CD4-positive, alpha-beta T cell treated with Interleukin-17A for 1 hour (primary cell): Measurements from ENCODE around the gene DRC7.
"Not testable (repeated sequence)": the region's sequence is repeated elsewhere in the genome, so short reads cannot be mapped to it uniquely, and the experiment has no call there.

ENCODE experiments used
- DNase-seq: peaks from one replicate; pipeline ENCODE4 v3.0.0-alpha.2; 2020

Gene DRC7

GRCh38 chr16:57722651-57723050 lies 28.0 kb downstream of the DRC7 start:
- DNase-seq, result no peak

GRCh38 chr16:57723170-57723569 lies 28.6 kb downstream of the DRC7 start:
- no peak for DNase-seq

- DNase-seq, result no peak
These were observed 29.9 kb downstream of the DRC7 start for GRCh38 chr16:57724531-57724930.

GRCh38 chr16:57725151-57725550 lies 30.5 kb downstream of the DRC7 start:
- no peak for DNase-seq

- no peak for DNase-seq
These were observed 30.9 kb downstream of the DRC7 start for GRCh38 chr16:57725554-57725953.

GRCh38 chr16:57725976-57726375 lies 31.4 kb downstream of the DRC7 start:
- no peak for DNase-seq

GRCh38 chr16:57726433-57726947 lies 31.9 kb downstream of the DRC7 start:
- no peak for DNase-seq

DNA sequence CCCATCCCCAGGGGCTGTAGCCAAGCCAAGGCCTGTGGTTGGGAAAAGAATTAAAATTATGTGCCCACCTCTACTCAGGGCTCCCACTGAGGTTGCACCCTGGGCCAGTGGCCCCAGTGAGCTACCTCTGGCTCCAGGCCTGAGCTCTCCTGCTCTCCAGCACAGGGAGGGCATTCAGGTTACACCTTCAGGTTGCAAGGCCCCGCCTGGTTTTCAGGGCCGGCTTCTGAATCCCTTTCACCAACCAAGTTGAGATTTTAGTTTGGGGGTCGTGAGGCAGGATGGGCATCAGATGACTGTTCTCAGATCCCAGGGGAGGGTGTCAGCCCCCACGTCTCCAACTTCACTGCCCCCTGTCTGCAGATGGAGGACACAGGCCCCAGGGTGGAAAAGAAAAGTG lies 33.0 kb downstream of the DRC7 start:
- DNase-seq, result no peak

GRCh38 chr16:57728336-57729181 lies 34.0 kb downstream of the DRC7 start:
- DNase-seq, result no peak

DNA sequence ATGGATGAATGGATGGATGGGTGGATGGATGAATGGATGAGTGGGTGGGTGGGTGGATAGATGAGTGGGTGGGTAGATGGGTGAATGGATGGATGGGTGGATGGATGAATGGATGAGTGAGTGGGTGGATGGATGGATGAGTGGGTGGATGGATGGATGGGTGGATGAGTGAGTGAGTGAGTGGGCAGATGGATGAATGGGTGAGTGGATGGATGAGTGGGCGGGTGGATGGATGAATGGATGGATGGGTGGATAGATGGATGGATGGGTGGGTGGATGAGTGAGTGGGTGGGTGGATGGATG lies 34.5 kb downstream of the DRC7 start:
- DNase-seq, result no peak

DNA sequence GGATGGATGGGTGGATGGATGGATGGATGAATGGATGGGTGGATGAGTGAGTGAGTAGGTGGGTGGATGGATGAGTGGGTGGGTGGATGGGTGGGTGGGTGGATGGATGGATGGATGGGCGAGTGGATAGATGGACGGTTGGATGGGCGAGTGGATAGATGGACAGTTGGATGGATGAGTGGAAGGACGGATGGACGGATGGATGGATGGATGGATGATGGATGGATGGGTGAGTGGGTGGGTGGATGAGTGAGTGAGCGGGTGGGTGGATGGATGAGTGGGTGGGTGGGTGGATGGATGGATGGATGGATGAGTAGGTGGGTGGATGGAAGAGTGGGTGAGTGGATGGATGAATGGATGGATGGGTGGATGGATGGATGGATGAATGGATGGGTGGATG lies 35.2 kb downstream of the DRC7 start:
- not testable (repeated sequence) for DNase-seq

GRCh38 chr16:57730771-57731730 lies 36.4 kb downstream of the DRC7 start:
- no peak for DNase-seq

- DNase-seq, result no peak
These were observed 37.4 kb downstream of the DRC7 start for GRCh38 chr16:57732037-57732436.

- DNase-seq, result no peak
These were observed 38.1 kb downstream of the DRC7 start for GRCh38 chr16:57732714-57733113.

- no peak for DNase-seq
These were observed 39.8 kb downstream of the DRC7 start for GRCh38 chr16:57734308-57734924.

- DNase-seq, result peak; percentile 100
These were observed 40.5 kb downstream of the DRC7 start for GRCh38 chr16:57734925-57735754.

DNA sequence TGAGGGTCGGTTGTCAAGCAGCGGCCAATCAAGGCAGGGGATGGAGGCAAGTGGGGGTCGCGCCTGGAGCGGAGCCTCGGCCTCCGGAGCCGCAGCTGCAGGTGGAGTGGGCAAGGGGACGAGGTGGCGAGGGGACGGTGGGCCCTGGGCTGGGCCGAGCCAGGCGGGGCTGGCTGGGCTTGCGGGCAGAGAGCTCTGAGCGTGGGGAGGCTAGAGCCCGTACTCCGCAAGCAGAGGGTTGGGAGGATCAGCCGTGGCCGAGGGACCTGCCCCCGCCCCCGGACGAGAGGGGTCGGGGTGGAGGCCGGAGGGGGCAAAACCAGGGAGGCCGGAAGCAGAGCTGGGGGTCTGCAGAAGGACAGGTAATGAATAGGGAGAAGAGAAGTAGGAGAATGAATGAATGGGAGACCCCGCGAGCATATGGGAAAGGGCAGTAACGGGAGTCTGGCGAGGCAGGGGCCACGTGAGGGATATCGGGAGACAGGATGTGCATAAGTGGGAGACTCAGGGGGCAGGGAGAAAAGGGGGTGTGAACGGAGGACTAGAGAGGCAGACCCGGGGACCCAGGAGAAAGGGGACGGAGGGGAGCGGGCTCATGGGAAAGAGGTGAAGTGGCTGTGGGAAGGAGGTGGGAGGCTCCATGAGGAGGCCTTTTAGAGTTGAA lies 41.3 kb downstream of the DRC7 start, which contains the start of gene KATNB1:
KATNB1 (plus strand) TSS at position 16 of the 664 bp plus-strand sequence. CDS start 1,474 bp downstream, outside the sequence.
- DNase-seq, result no peak

DNA sequence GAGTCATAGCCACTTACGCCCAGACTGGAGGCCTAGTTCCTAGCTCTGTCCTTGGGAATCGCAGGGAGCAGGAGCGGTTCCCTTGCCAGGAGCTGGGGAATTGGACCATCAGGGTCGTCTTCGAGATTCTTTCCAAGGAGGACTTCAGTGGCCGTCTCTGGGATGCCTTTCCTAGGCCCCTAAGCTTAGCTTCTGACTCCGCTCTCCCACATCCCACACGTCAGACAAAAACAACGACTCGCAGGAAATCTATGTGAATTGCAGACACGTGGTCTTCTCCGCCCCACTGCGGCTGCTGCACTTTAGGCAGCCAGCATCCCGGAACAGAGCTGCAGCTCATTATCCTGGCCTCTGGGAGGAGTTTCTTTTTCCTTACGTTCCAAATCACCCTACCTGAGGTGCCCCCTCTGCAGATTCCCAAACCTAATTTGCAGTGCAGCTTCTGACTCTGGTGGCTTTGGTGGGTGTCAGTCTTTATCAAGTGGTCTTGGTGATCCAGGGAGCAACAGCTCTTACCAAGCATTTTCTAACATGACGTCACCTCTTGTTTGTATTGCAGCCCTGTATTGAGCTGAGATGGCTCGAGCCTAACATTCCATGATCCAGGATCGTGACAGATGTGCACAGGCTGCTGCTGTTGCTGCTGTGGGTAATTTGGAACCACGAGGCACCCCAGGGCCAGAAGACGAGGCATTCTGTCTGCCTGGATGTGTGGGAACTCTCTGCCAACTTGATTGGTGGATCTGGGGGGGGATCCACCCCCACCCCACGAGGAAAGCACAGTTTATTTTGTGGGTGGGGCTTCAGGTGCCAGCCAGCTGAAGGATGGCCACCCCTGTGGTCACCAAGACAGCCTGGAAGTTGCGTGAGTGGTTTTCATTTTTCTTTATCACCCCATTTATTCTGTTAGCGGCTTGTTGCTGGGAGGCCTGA lies 42.1 kb downstream of the DRC7 start:
- DNase-seq, result peak; percentile 57

- no peak for DNase-seq
These were observed 44.2 kb downstream of the DRC7 start for GRCh38 chr16:57738844-57739243.

DNA sequence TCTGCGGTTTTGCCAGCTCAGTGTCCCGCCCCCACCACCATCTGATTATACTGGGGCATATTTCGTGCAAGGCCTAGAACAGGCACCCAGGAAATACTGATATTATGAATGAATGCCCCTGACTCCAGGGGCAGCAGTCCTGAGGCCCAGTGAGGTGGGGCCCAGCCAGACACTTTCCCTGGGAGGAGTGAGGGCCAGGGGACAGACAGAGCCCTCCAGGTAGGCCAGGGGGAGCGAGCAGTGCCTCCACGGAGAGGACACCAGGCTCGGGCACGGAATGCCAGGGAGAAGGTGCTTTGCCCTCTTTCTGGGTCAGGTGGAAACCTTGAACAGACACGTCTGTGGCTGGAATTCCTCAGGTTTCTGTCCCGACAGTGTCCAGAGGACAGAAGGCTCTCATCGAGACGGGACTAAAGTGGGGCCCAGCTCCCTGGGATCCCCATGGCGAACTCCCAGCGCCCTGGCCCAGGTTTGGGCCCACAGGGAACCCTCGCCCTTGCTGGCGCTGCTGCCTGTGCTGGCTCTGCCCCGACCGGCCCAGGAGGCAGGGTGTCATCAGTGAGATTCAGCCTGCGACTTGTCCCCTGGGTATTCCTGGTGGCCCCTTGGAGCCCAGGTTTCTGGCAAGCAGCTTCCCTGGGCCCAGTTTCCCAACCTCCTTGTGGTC lies 45.3 kb downstream of the DRC7 start:
- no peak for DNase-seq
